GM18861 (cell line): ENCODE data around the gene SLC4A1.

Source experiments
- ATAC-seq: cut with Tn5 transposase; IDR thresholded peaks from one replicate; pipeline ENCODE4 v1.9.1; 2021; ENCODE audit not compliant: unreplicated experiment

Gene SLC4A1

DNA sequence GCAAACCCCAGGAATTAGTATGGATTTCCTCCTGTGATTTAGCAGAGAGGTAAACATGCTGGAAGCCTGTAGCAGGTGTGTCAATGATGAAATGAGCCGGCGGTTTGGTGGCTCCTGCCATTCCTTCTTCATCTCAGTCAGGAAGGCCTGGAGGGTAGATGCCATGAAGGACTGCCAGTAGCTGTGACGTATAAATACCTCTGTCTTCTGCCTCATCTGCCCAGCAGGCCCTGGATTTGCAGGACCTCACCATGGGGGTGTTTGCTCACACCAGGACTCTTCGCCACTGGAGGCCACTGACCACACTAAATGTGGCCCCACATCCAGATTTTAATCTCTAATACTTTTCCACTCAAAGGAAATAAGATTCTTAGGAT is 16.1 kb upstream of the SLC4A1 start:
- no peak for ATAC-seq

GRCh38 chr17:44283344-44284023 is 15.5 kb upstream of the SLC4A1 start:
- no peak for ATAC-seq

DNA sequence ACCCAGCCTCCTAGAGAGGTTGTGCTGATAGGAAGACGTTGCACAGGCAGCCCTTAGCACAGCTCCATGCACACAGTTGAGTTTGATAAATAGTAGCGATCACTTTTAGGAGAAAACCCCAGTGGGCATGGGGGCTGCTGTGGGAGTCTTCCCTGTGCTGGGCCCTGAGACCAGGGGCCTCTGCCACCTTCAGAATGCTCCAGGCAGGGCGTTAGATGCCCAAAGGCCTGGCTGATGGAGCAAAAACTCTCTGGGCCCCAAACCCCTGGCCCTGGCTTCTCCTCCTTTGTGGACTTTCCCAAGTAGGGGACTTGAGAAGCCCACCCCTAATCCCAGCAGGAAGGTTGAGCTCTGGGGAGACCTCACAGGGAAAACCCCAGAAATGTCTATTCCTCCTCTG is 14.3 kb upstream of the SLC4A1 start:
- ATAC-seq: no peak

DNA sequence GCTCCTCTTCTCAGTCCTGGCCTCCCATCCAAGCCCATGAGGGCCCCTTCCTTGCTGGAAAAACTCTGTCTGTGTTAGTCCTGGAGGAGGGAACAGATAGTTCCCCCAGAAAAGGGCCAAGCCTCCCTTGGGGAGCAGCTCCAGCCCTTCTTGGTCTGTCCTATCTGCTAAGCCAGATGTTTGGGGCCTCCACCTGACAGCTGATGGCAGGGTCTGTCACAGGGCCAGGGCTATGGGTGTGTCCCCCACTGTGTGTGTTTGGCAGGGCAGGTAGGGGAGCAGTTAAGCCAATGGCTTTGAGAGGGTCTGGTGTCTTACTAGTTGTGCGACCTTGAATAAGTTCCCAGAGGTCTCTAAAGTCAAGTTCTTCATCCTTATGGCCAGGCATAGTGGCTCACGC is 13.6 kb upstream of the SLC4A1 start:
- no peak for ATAC-seq

GRCh38 chr17:44280392-44280937 is 12.5 kb upstream of the SLC4A1 start:
- ATAC-seq: no peak

DNA sequence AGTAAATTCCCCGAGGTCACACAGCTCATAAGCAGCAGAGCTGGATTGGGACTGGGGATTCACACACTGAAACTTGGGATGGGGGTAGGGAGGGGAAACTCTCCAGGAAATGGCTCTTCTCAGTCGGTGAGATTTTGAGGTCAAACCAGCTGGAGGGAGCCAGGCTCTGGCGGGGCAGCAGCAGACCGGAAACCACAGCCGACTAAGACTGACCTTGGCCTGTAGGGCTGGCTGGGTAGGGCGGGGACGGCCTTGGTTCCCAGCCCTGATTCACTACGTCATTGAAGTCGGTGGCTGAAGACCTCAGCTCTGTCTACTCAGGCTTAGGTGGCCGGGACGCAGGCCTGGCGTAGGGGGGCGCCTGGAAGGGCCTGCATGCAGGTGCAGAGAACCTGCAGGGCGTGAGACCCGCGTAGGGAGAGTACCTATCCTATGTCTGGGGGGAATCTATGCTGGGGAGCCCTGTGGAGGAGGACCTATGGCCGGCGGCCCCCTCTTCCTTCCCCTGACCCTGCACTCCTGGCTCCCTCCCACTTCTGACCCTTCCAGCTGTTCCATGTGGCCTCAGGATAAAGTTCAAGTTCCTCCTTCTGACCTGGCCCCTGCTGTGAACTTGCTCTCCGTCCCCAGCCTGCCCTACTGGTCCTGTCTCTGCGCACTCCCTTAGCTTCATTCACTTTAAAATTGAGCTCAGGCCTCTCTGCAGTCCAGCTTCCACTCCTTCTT is 11.9 kb upstream of the SLC4A1 start:
- ATAC-seq: peak; percentile 80

DNA sequence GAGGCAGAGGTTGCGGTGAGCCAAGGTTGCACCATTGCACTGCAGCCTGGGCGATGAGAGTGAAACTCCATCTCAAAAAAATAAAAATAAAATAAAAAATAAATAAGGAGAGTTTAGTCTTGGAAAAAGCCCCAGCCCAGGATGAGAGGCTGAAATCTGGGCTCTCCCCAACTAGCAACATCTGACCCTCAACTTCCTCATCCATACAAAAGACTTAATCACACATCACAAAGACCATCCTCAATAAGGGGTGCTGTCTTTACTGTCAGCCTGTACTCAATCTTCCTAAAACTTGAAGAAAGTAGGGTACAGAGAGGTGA is 11.4 kb upstream of the SLC4A1 start:
- no peak for ATAC-seq

- no peak for ATAC-seq
These were observed 10.0 kb upstream of the SLC4A1 start for GRCh38 chr17:44277976-44278375.

DNA sequence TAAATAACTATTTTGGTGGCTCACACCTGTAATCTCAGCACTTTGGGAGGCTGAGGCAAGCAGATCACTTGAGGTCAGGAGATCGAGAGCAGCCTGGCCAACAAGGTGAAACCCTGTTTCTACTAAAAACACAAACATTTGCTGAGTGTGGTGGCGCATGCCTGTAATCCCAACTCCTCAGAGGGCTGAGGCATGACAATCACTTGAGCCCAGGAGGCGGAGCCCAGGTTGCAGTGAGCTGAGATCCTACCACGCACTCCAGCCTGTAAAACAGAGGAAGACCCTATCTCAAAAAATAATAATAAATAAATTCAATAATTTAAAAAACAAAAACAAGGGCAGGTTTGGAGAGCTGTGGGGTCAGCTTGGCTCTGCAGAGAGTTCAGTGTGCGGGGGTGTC is 5.7 kb upstream of the SLC4A1 start:
- no peak for ATAC-seq

DNA sequence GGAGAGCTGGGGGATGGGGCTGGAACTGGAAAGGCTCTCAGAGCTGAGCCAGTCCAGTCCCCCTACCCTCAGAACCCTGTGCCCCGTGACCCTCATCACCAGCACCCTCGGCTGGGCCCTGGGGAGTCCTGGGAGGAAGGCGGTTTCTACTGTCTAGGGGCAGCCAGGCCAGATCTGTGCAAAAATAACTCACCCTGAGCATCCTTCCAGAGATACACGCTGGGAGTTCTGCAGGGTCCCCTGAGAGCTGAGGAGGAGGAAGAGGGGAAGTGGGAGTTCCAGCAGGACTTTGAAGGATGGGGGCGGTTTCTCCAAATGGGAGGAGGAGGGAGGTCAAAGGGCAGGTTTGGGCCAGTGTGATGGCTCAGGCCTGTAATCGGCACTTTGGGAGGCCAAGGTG is 5.0 kb upstream of the SLC4A1 start:
- no peak for ATAC-seq

- ATAC-seq: no peak
These were observed 4.5 kb upstream of the SLC4A1 start for GRCh38 chr17:44272321-44272951.

DNA sequence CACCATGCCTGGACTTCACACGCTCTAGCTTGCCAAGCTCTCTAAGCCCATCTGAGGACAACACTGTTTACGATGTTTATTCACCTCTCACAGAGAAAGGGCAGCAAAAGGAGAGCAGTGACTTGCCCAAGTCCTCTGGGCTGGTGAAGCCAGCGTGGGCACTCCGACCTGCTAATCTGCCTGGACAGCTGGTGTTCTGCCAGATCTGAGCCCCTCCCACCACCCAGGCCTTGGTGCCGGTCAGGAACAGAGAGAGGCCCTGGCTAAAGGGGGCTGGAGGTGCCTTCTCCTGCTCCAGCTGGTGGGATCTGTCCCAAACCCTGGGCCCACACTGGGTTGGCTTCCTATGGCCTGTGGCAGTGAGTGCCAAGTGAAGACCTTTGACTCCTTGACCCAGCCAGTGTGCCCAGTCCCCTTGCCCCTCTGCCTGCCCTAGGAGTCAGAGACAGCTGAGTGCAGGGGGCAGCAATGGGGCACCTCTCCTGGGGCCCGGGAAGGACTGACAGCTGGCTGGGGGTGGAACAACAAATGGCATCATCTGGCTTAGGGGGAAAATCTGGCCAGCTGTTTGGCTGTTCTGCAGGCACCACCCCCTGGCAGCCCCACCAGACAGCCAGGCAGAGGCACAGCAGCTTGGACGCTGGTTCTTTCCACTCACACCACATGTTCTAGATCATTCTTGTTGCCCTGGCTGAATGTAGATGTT is 1.8 kb upstream of the SLC4A1 start:
- ATAC-seq: no peak

DNA sequence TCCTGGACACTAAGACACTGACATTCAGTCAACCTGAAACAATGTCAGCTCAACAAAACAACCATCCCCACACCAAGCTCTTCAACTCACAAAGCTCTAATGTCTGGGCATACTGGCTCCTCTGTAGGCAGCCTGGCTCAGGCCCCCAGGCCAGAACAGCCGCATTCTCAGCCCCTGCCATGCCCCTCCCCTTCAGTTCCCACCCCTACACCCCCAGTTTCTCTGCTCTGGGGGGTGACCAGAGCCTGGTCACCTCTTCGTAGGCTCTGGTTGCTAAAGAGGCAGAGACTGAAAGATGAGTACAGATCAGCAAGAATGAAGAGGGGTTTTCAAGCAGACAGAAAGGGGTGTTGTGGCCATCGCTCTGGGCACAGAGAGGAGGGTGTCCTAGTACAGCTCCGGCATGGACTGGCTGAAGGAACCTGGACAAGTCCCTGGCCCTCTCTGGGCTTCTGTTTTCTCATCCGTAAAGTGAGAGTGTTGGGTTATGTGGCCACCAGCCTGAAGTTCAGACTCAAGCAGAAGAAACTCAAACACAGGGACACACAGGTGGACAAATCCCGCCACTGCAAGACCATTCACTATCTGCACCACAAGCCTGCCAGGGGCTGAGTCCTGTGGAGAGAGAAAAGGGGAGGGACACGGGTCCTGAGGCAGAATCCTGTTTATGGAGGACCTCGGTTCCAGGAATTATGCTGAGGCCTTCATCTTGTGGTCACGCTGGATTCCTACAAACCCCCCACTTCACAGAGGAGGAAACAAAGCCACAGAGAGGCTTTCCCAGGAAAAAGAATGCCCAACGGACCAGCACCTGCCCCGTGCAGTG is 987 bp upstream of the SLC4A1 start:
- no peak for ATAC-seq

GRCh38 chr17:44267165-44267455 is 825 bp downstream of the SLC4A1 start:
- ATAC-seq: no peak

- ATAC-seq: no peak
These were observed 1.4 kb downstream of the SLC4A1 start for GRCh38 chr17:44266402-44267164.

GRCh38 chr17:44263345-44263902 is 4.5 kb downstream of the SLC4A1 start:
- ATAC-seq: no peak

GRCh38 chr17:44262654-44263225 is 5.2 kb downstream of the SLC4A1 start:
- no peak for ATAC-seq

DNA sequence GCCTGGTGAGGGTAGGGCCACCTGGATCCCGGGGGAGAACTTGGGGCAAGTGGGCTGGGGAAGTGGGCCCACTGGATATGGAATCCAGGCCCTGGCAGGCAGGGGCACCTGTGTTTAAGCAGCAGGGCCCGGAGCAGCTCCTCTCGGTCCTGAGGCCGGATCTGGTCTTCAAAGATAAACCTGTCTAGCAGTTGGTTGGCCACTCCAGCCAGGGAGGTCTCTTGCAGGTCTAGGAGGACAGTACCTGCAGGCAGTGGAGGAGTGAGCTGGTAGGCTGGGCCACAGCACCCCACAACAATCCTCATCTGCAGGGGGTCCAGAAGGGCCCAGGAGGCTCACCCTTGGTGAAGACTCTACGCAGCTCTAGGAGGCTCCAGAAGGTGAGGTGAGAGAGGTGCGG is 7.6 kb downstream of the SLC4A1 start:
- ATAC-seq: no peak

DNA sequence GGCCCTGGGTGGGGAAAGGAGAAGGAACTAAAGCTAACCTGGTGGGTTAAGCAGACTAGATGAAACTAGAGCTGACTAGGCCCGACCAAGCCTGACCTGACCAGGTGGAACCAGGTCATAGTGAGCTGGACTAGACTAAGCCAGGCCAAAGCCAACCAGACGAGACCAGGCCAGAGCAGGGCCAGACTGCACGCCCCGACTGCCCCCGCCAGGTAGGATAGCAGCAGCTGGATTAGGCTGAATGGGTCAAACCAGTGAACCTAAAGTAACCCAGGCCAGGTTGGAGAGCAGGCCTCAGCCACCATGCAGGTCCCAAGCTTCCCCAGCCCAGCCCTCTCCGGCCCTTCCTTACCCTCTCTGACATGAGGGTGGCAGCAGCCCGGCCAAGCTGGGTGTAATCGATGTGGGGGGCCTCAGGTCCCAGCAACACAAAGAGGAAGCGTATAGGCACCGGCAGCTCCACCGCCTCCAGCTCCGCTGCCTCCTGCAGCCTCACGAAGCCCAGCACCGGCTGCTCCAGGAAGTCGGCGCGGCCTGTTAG is 9.1 kb downstream of the SLC4A1 start:
- ATAC-seq: no peak
